Muscle of leg (tissue), 11 donors: ENCODE measurements around the gene EMC9. TPM values are rescaled to one million over a fixed set of nuclear protein-coding genes. Genes with fewer than 3 reads are reported as not detected.

Source experiments
- DNase-seq: peaks from one replicate; pipeline ENCODE4 v3.0.0; 2013
- H3K27ac ChIP-seq: one replicate; pipeline ENCODE4 v1.5.1; 2013; ENCODE audit warnings: mild to moderate bottlenecking, low read length, control low read depth
- H3K27me3 ChIP-seq: one replicate; pipeline ENCODE4 v1.6.1; 2013; ENCODE audit warnings: low read length; ENCODE audit not compliant: control insufficient read depth, insufficient read depth
- H3K36me3 ChIP-seq: one replicate; pipeline ENCODE4 v1.6.1; 2013; ENCODE audit warnings: low read length; ENCODE audit not compliant: control insufficient read depth, insufficient read depth
- H3K4me1 ChIP-seq: one replicate; pipeline ENCODE4 v1.6.1; 2013; ENCODE audit warnings: low read length; ENCODE audit not compliant: control insufficient read depth, insufficient read depth
- H3K4me3 ChIP-seq: one replicate; pipeline ENCODE4 v1.5.1; 2013; ENCODE audit warnings: low read length, control low read depth
- H3K9me3 ChIP-seq: replicated peaks from 2 replicates; pipeline ENCODE4 v1.6.1; 2013; ENCODE audit warnings: low read depth, low read length; ENCODE audit not compliant: control insufficient read depth
- WGBS: methylation state at CpG from one replicate; pipeline ENCODE4 v1.1.5; 2013; ENCODE audit warnings: missing lambda C conversion rate; ENCODE audit not compliant: insufficient coverage; 5-methylcytosine and 5-hydroxymethylcytosine counted together
- polyA plus RNA-seq, 8 donors: library from polyadenylated mRNA; unstranded; fragments of 120-200 nt; gene quantifications; one replicate each; pipeline versions ENCODE4 v1.2.1 to v1.2.3, GENCODE V29; 2013; ENCODE audit warnings: inconsistent platforms in 1 of 8, low replicate concordance in 1 of 8; ENCODE audit not compliant: insufficient read length in 8 of 8, insufficient read depth in 1 of 8
- total RNA-seq: library from RNA; stranded (reverse); fragments of 120-200 nt; gene quantifications from one replicate; pipeline ENCODE4 v1.2.4, GENCODE V29; 2013

Gene EMC9
- total and polyA plus RNA-seq, 9 donors, result 22.4 to 40.0 (median 29.9) TPM

DNA sequence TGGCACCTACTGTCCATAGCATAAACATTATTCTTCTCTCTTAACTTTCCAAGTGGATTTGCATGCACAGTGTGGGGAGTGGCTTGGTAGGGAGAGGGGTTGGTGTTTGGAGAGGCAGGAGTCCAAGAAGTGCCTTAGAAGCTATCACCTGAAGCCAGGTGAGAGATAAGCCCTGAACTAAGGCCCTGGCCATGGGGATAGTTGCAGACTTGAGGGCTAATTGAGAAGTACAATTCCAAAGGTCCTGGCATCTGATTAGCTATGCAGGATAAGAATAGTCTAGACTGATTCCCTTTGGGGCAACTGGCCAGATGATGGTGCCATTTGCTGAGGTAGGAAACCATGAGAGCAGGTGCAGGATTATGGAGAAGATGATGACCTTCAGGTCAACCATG lies 49.3 kb downstream of the EMC9 start:
- no peaks in the 10 kb centered on the region for H3K9me3 ChIP-seq
- H3K27ac ChIP-seq, result no peak overlapping the region
- peaks cover 25% of the 10 kb centered on the region for H3K4me1 ChIP-seq
- H3K27me3 ChIP-seq, result no peaks in the 10 kb centered on the region
- DNase-seq, result no peak
- no peak overlapping the region for H3K4me3 ChIP-seq
- no peaks in the 10 kb centered on the region for H3K36me3 ChIP-seq

DNA sequence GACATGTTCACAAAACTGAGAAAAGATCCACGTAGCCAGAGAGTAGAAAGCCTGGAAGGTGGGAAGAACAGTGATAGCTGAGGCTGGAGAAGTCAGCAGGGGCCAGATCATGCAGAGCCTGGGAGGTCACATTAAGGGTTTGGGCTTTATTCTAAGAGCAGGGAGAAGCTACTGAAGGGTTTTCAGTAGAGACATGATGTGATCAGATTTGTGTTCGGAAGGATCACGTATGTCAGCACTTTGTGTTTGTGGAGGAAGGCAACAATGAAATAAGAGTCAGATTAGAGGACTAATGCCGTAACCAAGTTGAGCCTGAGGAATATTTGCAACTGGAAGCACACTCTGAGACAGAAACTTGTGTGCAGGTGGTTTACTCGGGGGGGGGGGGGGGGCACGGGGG lies 51.5 kb downstream of the EMC9 start:
- 88% methylated on average over 3 of the region's 6 CpGs for WGBS
- no peaks in the 10 kb centered on the region for H3K27me3 ChIP-seq
- H3K9me3 ChIP-seq, result no peaks in the 10 kb centered on the region
- DNase-seq, result no peak
- H3K4me3 ChIP-seq, result no peak overlapping the region
- H3K27ac ChIP-seq, result no peak overlapping the region
- no peaks in the 10 kb centered on the region for H3K36me3 ChIP-seq
- peaks cover 16% of the 10 kb centered on the region for H3K4me1 ChIP-seq

Other genes with a start within 250 kb of the EMC9 start
Only the 30 nearest of the 31 such genes appear.
- 14.4 TPM for gene DHRS4, start 187.8 kb downstream of the EMC9 start, total RNA-seq
- gene DHRS4, start 187.8 kb downstream of the EMC9 start, polyA plus RNA-seq, result 10 to 100 TPM; 16.7 to 31.4 (median 26.8) TPM
- 13.7 TPM for gene DHRS4L2, start 152.7 kb downstream of the EMC9 start, total RNA-seq
- gene DHRS4L2, start 152.7 kb downstream of the EMC9 start, polyA plus RNA-seq, result 10 to 100 TPM in 6 of 8 donors, 1 to 10 TPM in 2; 8.8 to 16.3 (median 12.2) TPM
- gene CARMIL3, start 89.6 kb downstream of the EMC9 start, total RNA-seq, result 0.27 TPM
- gene CARMIL3, start 89.6 kb downstream of the EMC9 start, polyA plus RNA-seq, result under 1 TPM; 0.06 to 0.54 (median 0.19) TPM
- gene CPNE6, start 70.0 kb downstream of the EMC9 start, total RNA-seq, result not detected
- gene CPNE6, start 70.0 kb downstream of the EMC9 start, polyA plus RNA-seq, result under 1 TPM in 2 of 8 donors, not detected in 6; 0.23 to 0.33 TPM
- gene PCK2, start 47.3 kb downstream of the EMC9 start, total RNA-seq, result 2.5 TPM
- gene PCK2, start 47.3 kb downstream of the EMC9 start, polyA plus RNA-seq, result 10 to 100 TPM in 1 of 8 donors, 1 to 10 TPM in 7; 3.4 to 15.6 (median 3.9) TPM
- 43.7 TPM for gene DCAF11, start 26.8 kb downstream of the EMC9 start, total RNA-seq
- gene DCAF11, start 26.8 kb downstream of the EMC9 start, polyA plus RNA-seq, result 10 to 100 TPM; 40.2 to 47.8 (median 42.5) TPM
- gene NRL, start 26.6 kb downstream of the EMC9 start, total RNA-seq, result 1.6 TPM
- gene NRL, start 26.6 kb downstream of the EMC9 start, polyA plus RNA-seq, result 1 to 10 TPM in 7 of 8 donors, under 1 TPM in 1; 0.96 to 2.2 (median 1.8) TPM
- 170 TPM for gene FITM1, start 10.9 kb downstream of the EMC9 start, total RNA-seq
- 100 to 1,000 TPM in 7 of 8 donors, 10 to 100 TPM in 1; 80.7 to 168 (median 124) TPM for gene FITM1, start 10.9 kb downstream of the EMC9 start, polyA plus RNA-seq
- 110 TPM for gene PSME1, start 5.4 kb downstream of the EMC9 start, total RNA-seq
- gene PSME1, start 5.4 kb downstream of the EMC9 start, polyA plus RNA-seq, result 100 to 1,000 TPM; 103 to 130 (median 116) TPM
- 100 TPM for gene PSME2, start 5.0 kb upstream of the EMC9 start, total RNA-seq
- gene PSME2, start 5.0 kb upstream of the EMC9 start, polyA plus RNA-seq, result 10 to 100 TPM; 82.8 to 97.6 (median 93.2) TPM
- 36.4 TPM for gene RNF31, start 5.9 kb upstream of the EMC9 start, total RNA-seq
- gene RNF31, start 5.9 kb upstream of the EMC9 start, polyA plus RNA-seq, result 10 to 100 TPM; 27.3 to 37.0 (median 35.8) TPM
- 24.9 TPM for gene IRF9, start 19.7 kb upstream of the EMC9 start, total RNA-seq
- gene IRF9, start 19.7 kb upstream of the EMC9 start, polyA plus RNA-seq, result 10 to 100 TPM; 24.0 to 36.3 (median 27.3) TPM
- gene REC8, start 30.5 kb upstream of the EMC9 start, total RNA-seq, result 2.1 TPM
- gene REC8, start 30.5 kb upstream of the EMC9 start, polyA plus RNA-seq, result 10 to 100 TPM in 5 of 8 donors, 1 to 10 TPM in 3; 6.7 to 18.1 (median 10.9) TPM
- 19.9 TPM for gene IPO4, start 47.2 kb upstream of the EMC9 start, total RNA-seq
- 10 to 100 TPM; 25.0 to 37.5 (median 29.8) TPM for gene IPO4, start 47.2 kb upstream of the EMC9 start, polyA plus RNA-seq
- 29.6 TPM for gene TM9SF1, start 53.9 kb upstream of the EMC9 start, total RNA-seq
- 10 to 100 TPM; 14.7 to 22.2 (median 20.1) TPM for gene TM9SF1, start 53.9 kb upstream of the EMC9 start, polyA plus RNA-seq
- not detected for gene TSSK4, start 64.1 kb upstream of the EMC9 start, total RNA-seq
- 1 to 10 TPM; 1.6 to 5.5 (median 3.8) TPM for gene TSSK4, start 64.1 kb upstream of the EMC9 start, polyA plus RNA-seq
- 29.8 TPM for gene CHMP4A, start 71.9 kb upstream of the EMC9 start, total RNA-seq
- 10 to 100 TPM; 31.2 to 45.1 (median 41.8) TPM for gene CHMP4A, start 71.9 kb upstream of the EMC9 start, polyA plus RNA-seq
- 24.9 TPM for gene MDP1, start 74.5 kb upstream of the EMC9 start, total RNA-seq
- 10 to 100 TPM in 1 of 8 donors, 1 to 10 TPM in 7; 7.4 to 11.6 (median 8.5) TPM for gene MDP1, start 74.5 kb upstream of the EMC9 start, polyA plus RNA-seq
- gene NEDD8, start 90.8 kb upstream of the EMC9 start, total RNA-seq, result 245 TPM
- 100 to 1,000 TPM; 180 to 243 (median 216) TPM for gene NEDD8, start 90.8 kb upstream of the EMC9 start, polyA plus RNA-seq
- 44.6 TPM for gene GMPR2, start 91.3 kb upstream of the EMC9 start, total RNA-seq
- gene GMPR2, start 91.3 kb upstream of the EMC9 start, polyA plus RNA-seq, result 10 to 100 TPM; 41.9 to 59.7 (median 48.9) TPM
- 35.5 TPM for gene TINF2, start 101.0 kb upstream of the EMC9 start, total RNA-seq
- gene TINF2, start 101.0 kb upstream of the EMC9 start, polyA plus RNA-seq, result 10 to 100 TPM; 37.9 to 44.3 (median 40.9) TPM
- gene TGM1, start 121.6 kb upstream of the EMC9 start, total RNA-seq, result 0.71 TPM
- 1 to 10 TPM in 6 of 8 donors, under 1 TPM in 2; 0.84 to 3.0 (median 1.2) TPM for gene TGM1, start 121.6 kb upstream of the EMC9 start, polyA plus RNA-seq
- gene RABGGTA, start 130.0 kb upstream of the EMC9 start, total RNA-seq, result 8.5 TPM
- gene RABGGTA, start 130.0 kb upstream of the EMC9 start, polyA plus RNA-seq, result 10 to 100 TPM; 12.4 to 21.5 (median 14.5) TPM
- 6.9 TPM for gene DHRS1, start 158.2 kb upstream of the EMC9 start, total RNA-seq
- gene DHRS1, start 158.2 kb upstream of the EMC9 start, polyA plus RNA-seq, result 10 to 100 TPM; 14.5 to 24.5 (median 17.7) TPM
- 15.7 TPM for gene NOP9, start 158.3 kb upstream of the EMC9 start, total RNA-seq
- gene NOP9, start 158.3 kb upstream of the EMC9 start, polyA plus RNA-seq, result 10 to 100 TPM; 18.1 to 23.9 (median 20.3) TPM
- 13.4 TPM for gene CIDEB, start 166.4 kb upstream of the EMC9 start, total RNA-seq
- gene CIDEB, start 166.4 kb upstream of the EMC9 start, polyA plus RNA-seq, result 10 to 100 TPM in 7 of 8 donors, 1 to 10 TPM in 1; 8.9 to 21.1 (median 15.3) TPM
- 1.9 TPM for gene LTB4R2, start 168.5 kb upstream of the EMC9 start, total RNA-seq
- gene LTB4R2, start 168.5 kb upstream of the EMC9 start, polyA plus RNA-seq, result 1 to 10 TPM; 1.1 to 4.4 (median 2.8) TPM
- 2.5 TPM for gene LTB4R, start 169.9 kb upstream of the EMC9 start, total RNA-seq
- gene LTB4R, start 169.9 kb upstream of the EMC9 start, polyA plus RNA-seq, result 1 to 10 TPM; 2.1 to 5.9 (median 3.5) TPM
- gene ADCY4, start 193.5 kb upstream of the EMC9 start, total RNA-seq, result 7.0 TPM
- 10 to 100 TPM in 6 of 8 donors, 1 to 10 TPM in 2; 9.4 to 18.7 (median 13.9) TPM for gene ADCY4, start 193.5 kb upstream of the EMC9 start, polyA plus RNA-seq
- gene RIPK3, start 198.4 kb upstream of the EMC9 start, total RNA-seq, result 2.0 TPM
- 1 to 10 TPM; 1.1 to 3.6 (median 1.3) TPM for gene RIPK3, start 198.4 kb upstream of the EMC9 start, polyA plus RNA-seq